ENCODE data around the gene ZBTB42. TPM values are rescaled to one million over a fixed set of nuclear protein-coding genes. Genes with fewer than 3 reads are reported as not detected.

ZBTB42 gene
- total RNA-seq, 1 donor from 2014 or later: 5.3 TPM

GRCh38 chr14:104768437-104769323, 32.2 kb upstream of the ZBTB42 start:
- DNase-seq (peak; percentile 94), ATAC-seq (peak; percentile 90)
- intact Hi-C loops (cut with micrococcal nuclease): loop anchor here (10.0 kb wide), 1 partner anchor 56 kb away; no protein-coding TSS in a partner anchor

GRCh38 chr14:104769324-104770071, 31.4 kb upstream of the ZBTB42 start:
- DNase-seq (no peak), ATAC-seq (no peak)
- intact Hi-C loops (cut with micrococcal nuclease): loop anchor here (10.0 kb wide), 1 partner anchor 55 kb away; no protein-coding TSS in a partner anchor

- no peak for DNase-seq
- intact Hi-C loops (cut with micrococcal nuclease): no loop called here
- no peak for ATAC-seq
Measured at GRCh38 chr14:104770072-104770579, 30.8 kb upstream of the ZBTB42 start.

- DNase-seq: no peak
- intact Hi-C loops (cut with micrococcal nuclease): no loop called here
- no peak for ATAC-seq
Measured at GRCh38 chr14:104770851-104771272, 30.0 kb upstream of the ZBTB42 start.

- DNase-seq: no peak
- no peak for ATAC-seq
- intact Hi-C loops (cut with micrococcal nuclease): no loop called here
Measured at GRCh38 chr14:104771374-104771773, 29.5 kb upstream of the ZBTB42 start.

- intact Hi-C loops (cut with micrococcal nuclease): no loop called here
- no peak for DNase-seq
- no peak for ATAC-seq
Measured at GRCh38 chr14:104771918-104772706, 28.8 kb upstream of the ZBTB42 start.

- no peak for DNase-seq
- intact Hi-C loops (cut with micrococcal nuclease): no loop called here
- ATAC-seq: no peak
Measured at GRCh38 chr14:104772707-104773504, 28.0 kb upstream of the ZBTB42 start.

- DNase-seq (no peak), ATAC-seq (peak; percentile 4)
- intact Hi-C loops (cut with micrococcal nuclease): no loop called here
Measured at GRCh38 chr14:104773505-104774452, 27.1 kb upstream of the ZBTB42 start.

GRCh38 chr14:104774453-104775072, 26.3 kb upstream of the ZBTB42 start:
- no peak for DNase-seq
- intact Hi-C loops (cut with micrococcal nuclease): no loop called here

GRCh38 chr14:104775073-104775489, 25.8 kb upstream of the ZBTB42 start:
- intact Hi-C loops (cut with micrococcal nuclease): no loop called here
- ATAC-seq (no peak), DNase-seq (no peak)

More at GRCh38 chr14:104774453-104775072, 26.3 kb upstream of the ZBTB42 start:
- ATAC-seq: no peak

- DNase-seq (no peak), ATAC-seq (no peak)
- intact Hi-C loops (cut with micrococcal nuclease): no loop called here
Measured at GRCh38 chr14:104776481-104776880, 24.4 kb upstream of the ZBTB42 start.

GRCh38 chr14:104776961-104777807, 23.7 kb upstream of the ZBTB42 start:
- intact Hi-C loops (cut with micrococcal nuclease): no loop called here
- DNase-seq: no peak
- no peak for ATAC-seq

- ATAC-seq (no peak), DNase-seq (no peak)
- intact Hi-C loops (cut with micrococcal nuclease): no loop called here
Measured at GRCh38 chr14:104777808-104778249, 23.1 kb upstream of the ZBTB42 start.

- intact Hi-C loops (cut with micrococcal nuclease): no loop called here
- ATAC-seq: no peak
- no peak for DNase-seq
Measured at GRCh38 chr14:104778694-104779331, 22.1 kb upstream of the ZBTB42 start.

- intact Hi-C loops (cut with micrococcal nuclease): no loop called here
- DNase-seq: no peak
Measured at GRCh38 chr14:104779776-104780512, 21.0 kb upstream of the ZBTB42 start.

More at GRCh38 chr14:104779776-104780512, 21.0 kb upstream of the ZBTB42 start:
- no peak for ATAC-seq

Measured in left ventricle myocardium superior (tissue), 1 donor.